A673 (cell line): ENCODE measurements around the gene RNF213. TPM values are rescaled to one million over a fixed set of nuclear protein-coding genes. Genes with fewer than 3 reads are reported as not detected.
"Not testable (repeated sequence)": the region's sequence is repeated elsewhere in the genome, so short reads cannot be mapped to it uniquely, and the experiment has no call there.

Experiments used
- BruUV-seq: library from RNA; stranded (reverse); fragments of 400-500 nt; replicated peaks from 2 replicates; lab custom pipeline; 2021; lab: Mats Ljungman, UMichigan
- CTCF ChIA-PET: fragments of 300-600 bp; sonication (Branson Sonifier 250); formaldehyde crosslinking; loops from one replicate; lab custom pipeline; 2022; ENCODE audit warnings: antibody characterized with exemption; lab: Charles Lee
- POLR2A ChIA-PET: fragments of 300-600 bp; sonication (Branson Sonifier 250); formaldehyde crosslinking; loops from one replicate; lab custom pipeline; 2022; ENCODE audit warnings: antibody characterized with exemption; ENCODE audit not compliant: low non-redundant PET; lab: Charles Lee
- DNase-seq: peaks from one replicate; pipeline ENCODE4 v3.0.0-alpha.2; 2015; ENCODE audit warnings: low spot score
- H3K27ac ChIP-seq: fragments of 200-600 bp; sonication (generic); 2 replicates; pipeline ENCODE4 v1.5.1; 2016; ENCODE audit warnings: mixed run types, low read depth, mild to moderate bottlenecking, mixed read lengths, antibody characterized with exemption, low read length; ENCODE audit not compliant: poor library complexity, severe bottlenecking
- H3K27me3 ChIP-seq: fragments of 200-600 bp; sonication (generic); replicated peaks from 2 replicates; pipeline ENCODE4 v1.6.1; 2017; ENCODE audit warnings: mixed run types, low read depth, mild to moderate bottlenecking, mixed read lengths, antibody characterized with exemption, low read length; ENCODE audit not compliant: insufficient read depth, poor library complexity
- H3K36me3 ChIP-seq: fragments of 200-600 bp; sonication (generic); 2 replicates; pipeline ENCODE4 v1.6.1; 2016; ENCODE audit warnings: mixed run types, mild to moderate bottlenecking, mixed read lengths, antibody characterized with exemption, low read length; ENCODE audit not compliant: insufficient read depth, poor library complexity, severe bottlenecking
- H3K4me1 ChIP-seq: fragments of 200-600 bp; sonication (generic); 2 replicates; pipeline ENCODE4 v1.6.1; 2017; ENCODE audit warnings: mixed run types, mild to moderate bottlenecking, mixed read lengths, antibody characterized with exemption, low read length; ENCODE audit not compliant: insufficient read depth, poor library complexity, severe bottlenecking
- H3K4me3 ChIP-seq: fragments of 200-600 bp; sonication (generic); 2 replicates; pipeline ENCODE4 v1.5.1; 2016; ENCODE audit warnings: low read depth, mixed run types, mild to moderate bottlenecking, mixed read lengths, low read length; ENCODE audit not compliant: poor library complexity, severe bottlenecking
- H3K9me3 ChIP-seq: fragments of 200-600 bp; sonication (generic); 2 replicates; pipeline ENCODE4 v1.6.1; 2016; ENCODE audit warnings: mixed run types, low read depth, mild to moderate bottlenecking, mixed read lengths, antibody characterized with exemption, low read length; ENCODE audit not compliant: poor library complexity, severe bottlenecking
- CTCF ChIP-seq: fragments of 300-800, 200-600 bp; sonication (generic); conservative IDR thresholded peaks from 2 replicates; pipeline ENCODE4 v1.5.1; 2017; ENCODE audit warnings: low read depth, mild to moderate bottlenecking, antibody characterized with exemption, low read length, moderate library complexity, mixed read lengths
- EZH2 ChIP-seq: fragments of 200-600 bp; sonication (generic); IDR thresholded peaks from 2 replicates; pipeline ENCODE4 v1.6.1; 2017; ENCODE audit warnings: borderline replicate concordance, low read depth, mild to moderate bottlenecking, mixed read lengths, antibody characterized with exemption, low read length; ENCODE audit not compliant: poor library complexity, severe bottlenecking
- intact Hi-C: fragments of 100-400 bp; cut with micrococcal nuclease; formaldehyde crosslinking; loops from one replicate; pipeline ENCODE4 v1.10.0; 2022; ENCODE audit not compliant: unreplicated experiment
- total RNA-seq: library from RNA; stranded (reverse); gene quantifications from 2 replicates; pipeline ENCODE4 v1.2.3, GENCODE V29; 2021

RNF213 gene
- total RNA-seq, 1 experiment from 2014 or later = 78.0 TPM

- POLR2A ChIA-PET = no interaction called here
- no TSS peak for BruUV-seq
- no peak overlapping the region for H3K27ac ChIP-seq
- peaks cover 6% of the 10 kb centered on the region for H3K9me3 ChIP-seq
- H3K4me3 ChIP-seq = no peak overlapping the region
- no peaks in the 10 kb centered on the region for H3K4me1 ChIP-seq
- TF ChIP-seq CTCF (no peak), EZH2 (no peak)
- CTCF ChIA-PET = no interaction called here
- no peak for DNase-seq
- intact Hi-C loops = no loop called here
- H3K27me3 ChIP-seq = no peaks in the 10 kb centered on the region
- peaks cover 35% of the 10 kb centered on the region for H3K36me3 ChIP-seq
These were observed 63.3 kb downstream of the RNF213 start for GRCh38 chr17:80323982-80324381.

- peaks cover 5% of the 10 kb centered on the region for H3K9me3 ChIP-seq
- no peak for DNase-seq
- H3K4me1 ChIP-seq = no peaks in the 10 kb centered on the region
- no TSS peak for BruUV-seq
- peaks cover 29% of the 10 kb centered on the region for H3K36me3 ChIP-seq
- no peak overlapping the region for H3K27ac ChIP-seq
- TF ChIP-seq CTCF (no peak), EZH2 (no peak)
- ChIA-PET CTCF (no interaction called here), POLR2A (no interaction called here)
- no peaks in the 10 kb centered on the region for H3K27me3 ChIP-seq
- H3K4me3 ChIP-seq = no peak overlapping the region
- intact Hi-C loops = no loop called here
These were observed 66.9 kb downstream of the RNF213 start for GRCh38 chr17:80327518-80327917.

GRCh38 chr17:80328634-80329380, 68.2 kb downstream of the RNF213 start:
- Histone ChIP-seq H3K4me1 (no peaks in the 10 kb centered on the region), H3K9me3 (no peaks in the 10 kb centered on the region), H3K27ac (no peak overlapping the region), H3K4me3 (no peak overlapping the region), H3K36me3 (peaks cover 29% of the 10 kb centered on the region), H3K27me3 (no peaks in the 10 kb centered on the region)
- DNase-seq = no peak
- no TSS peak for BruUV-seq
- intact Hi-C loops = no loop called here
- CTCF ChIA-PET = no interaction called here
- no peak for TF ChIP-seq CTCF
- TF ChIP-seq EZH2 = no peak
- POLR2A ChIA-PET = no interaction called here

- H3K4me3 ChIP-seq, H3K4me1 ChIP-seq, POLR2A ChIA-PET, DNase-seq, H3K27ac ChIP-seq, intact Hi-C loops, H3K9me3 ChIP-seq, CTCF ChIA-PET, BruUV-seq, H3K27me3 ChIP-seq: not testable (repeated sequence)
- peaks cover 33% of the 10 kb centered on the region for H3K36me3 ChIP-seq
These were observed 68.8 kb downstream of the RNF213 start for GRCh38 chr17:80329421-80329820.
